MV-4-11 (cell line): ENCODE data around the gene NNMT.
"Not testable (repeated sequence)": the region's sequence is repeated elsewhere in the genome, so short reads cannot be mapped to it uniquely, and the experiment has no call there.

Experiments
- DNase-seq: peaks from one replicate; lab custom pipeline; 2025; lab: John Stamatoyannopoulos, UW

NNMT gene

DNA sequence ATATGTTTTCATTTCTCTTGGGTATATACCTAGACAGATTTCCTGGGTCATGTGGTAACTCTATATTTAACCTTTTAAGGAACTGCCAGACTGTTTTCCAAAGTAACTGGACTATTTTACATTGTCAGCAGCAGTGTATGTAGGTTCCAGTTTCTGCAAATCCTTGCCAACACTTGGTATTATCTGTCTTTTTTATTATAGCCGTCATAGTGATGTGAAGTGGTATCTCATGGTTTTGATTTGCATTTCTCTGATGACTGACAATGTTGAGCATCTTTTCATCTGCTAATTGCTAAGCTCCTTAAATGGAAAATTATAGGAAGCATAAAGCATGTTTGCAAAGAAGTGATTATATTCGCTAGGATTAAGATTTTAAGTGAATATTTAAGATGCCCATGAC lies 13.9 kb downstream of the NNMT start:
- DNase-seq: no peak

DNA sequence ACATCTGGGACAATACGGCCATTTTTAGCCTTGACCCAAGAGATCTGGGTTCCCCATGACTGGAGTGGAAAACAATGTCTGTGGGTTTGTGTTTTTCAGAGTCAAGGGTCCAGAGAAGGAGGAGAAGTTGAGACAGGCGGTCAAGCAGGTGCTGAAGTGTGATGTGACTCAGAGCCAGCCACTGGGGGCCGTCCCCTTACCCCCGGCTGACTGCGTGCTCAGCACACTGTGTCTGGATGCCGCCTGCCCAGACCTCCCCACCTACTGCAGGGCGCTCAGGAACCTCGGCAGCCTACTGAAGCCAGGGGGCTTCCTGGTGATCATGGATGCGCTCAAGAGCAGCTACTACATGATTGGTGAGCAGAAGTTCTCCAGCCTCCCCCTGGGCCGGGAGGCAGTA lies 15.7 kb downstream of the NNMT start:
- no peak for DNase-seq

DNA sequence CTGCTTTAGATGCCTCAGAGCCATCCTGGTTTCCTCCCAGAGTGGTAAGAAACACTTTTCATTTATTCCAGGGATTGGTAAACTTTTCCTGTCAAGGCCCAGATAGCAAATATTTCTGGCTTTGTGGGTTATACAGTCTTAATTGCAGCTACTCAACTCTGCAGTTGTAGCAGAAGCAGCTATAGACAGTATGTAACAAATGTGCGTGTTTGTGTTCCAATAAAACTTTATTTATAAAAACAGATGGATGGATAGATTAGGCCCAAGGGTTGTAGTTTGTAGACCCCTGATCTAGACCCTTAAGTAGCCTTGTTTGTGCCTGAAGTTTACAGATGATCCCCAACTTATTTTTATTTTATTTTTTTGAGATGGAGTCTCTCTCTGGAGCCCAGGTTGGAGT lies 17.9 kb downstream of the NNMT start:
- no peak for DNase-seq

DNA sequence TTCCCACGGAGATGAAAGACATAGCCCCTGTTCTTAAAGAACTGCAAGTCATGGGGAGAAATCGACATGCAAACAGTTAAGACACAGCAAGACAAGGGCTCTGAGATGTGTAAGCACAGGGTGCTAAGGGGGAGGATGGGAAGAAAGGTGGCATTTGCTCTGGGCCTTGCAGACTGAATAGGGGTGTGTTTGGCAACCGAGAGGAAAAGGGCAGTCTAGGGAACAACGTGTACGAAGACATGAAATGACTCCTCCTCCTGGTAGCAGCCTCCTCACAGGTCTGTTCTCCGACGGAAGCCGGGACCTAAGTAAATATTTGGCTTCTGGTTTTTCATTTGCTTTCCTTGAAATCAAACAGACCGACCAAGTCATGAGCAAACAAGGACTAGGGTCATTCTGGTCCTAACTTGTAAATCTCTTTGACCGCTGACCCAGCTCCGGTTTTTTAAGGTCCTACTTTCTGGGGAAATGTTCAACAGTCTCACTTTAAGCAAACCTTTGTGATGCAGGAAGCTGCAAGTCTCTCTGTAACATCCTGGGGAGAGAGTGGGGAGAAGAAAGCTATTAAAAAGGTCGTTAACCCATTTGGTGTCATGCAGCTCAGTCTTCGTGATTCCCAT lies 19.7 kb downstream of the NNMT start:
- no peak for DNase-seq

DNA sequence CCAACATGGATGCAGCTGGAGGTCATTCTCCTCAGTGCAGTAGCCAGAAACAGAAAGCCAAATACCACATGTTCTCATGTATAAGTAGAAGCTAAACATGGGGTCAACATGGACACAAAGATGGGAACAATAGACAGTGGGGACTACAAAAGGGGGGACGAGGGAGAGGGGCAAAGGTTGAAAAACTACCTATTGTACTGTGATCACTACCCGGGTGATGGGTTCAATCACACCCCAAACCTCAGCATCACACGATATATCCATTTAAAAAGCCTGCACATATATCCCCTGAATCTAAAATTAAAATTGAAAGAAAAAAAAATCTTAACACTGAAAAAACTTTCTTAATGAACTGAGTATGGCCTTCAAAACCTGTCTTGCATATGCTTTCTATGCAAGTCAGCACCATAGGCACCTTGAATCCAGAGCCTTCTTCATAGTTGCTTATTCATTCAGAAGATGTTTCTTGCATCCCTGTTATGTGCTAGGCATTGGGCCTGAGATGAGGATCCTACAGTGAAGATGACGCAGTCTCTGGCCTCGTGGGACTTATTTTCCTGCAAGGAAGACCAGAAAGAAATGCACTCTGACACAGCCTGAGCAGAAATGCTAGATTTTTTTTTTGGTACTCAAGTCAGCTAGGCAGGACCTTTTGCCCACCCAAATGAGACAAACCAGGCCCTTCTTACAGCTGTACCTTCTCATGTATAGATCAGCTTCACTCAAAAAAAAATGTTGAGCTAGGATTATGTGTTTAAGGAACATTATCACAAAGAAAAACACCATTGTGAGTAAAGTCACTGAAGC lies 21.0 kb downstream of the NNMT start:
- no peak for DNase-seq

DNA sequence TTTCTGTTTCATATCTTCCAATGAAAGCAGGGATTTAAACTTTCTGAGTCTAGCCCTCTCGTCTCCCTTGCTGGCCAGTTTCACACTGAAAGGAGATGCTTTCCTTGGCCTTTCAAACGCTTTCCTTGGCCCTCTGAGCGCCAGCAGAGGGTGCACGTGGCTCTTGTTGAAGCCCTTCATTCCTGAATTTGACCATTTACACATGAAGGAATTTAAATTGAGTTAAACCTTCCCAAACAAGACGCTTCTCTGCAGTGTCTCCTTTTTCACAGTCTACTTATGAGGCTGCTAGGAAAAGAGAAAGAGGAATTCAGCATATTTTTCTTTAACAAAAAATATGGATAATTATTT lies 21.6 kb downstream of the NNMT start:
- peak; percentile 1 for DNase-seq

DNA sequence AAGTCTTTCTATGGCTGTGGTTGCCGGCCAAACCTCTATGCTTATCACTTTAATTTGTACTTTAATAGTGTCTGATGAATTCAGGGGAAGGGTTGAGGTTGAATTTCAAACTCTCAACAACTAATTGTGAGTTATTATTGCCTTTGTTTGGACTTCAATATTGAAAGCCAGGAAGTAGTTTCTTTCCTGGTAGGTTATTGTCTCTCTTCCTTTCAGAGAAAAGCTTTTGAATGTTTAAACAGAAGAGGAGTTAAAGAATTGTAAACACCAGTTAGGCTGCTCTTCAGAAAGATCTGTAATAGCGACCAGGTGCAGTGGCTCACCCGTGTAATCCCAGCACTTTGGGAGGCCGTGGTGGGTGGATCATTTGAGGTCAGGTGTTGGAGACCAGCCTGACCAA lies 22.2 kb downstream of the NNMT start:
- DNase-seq: no peak

DNA sequence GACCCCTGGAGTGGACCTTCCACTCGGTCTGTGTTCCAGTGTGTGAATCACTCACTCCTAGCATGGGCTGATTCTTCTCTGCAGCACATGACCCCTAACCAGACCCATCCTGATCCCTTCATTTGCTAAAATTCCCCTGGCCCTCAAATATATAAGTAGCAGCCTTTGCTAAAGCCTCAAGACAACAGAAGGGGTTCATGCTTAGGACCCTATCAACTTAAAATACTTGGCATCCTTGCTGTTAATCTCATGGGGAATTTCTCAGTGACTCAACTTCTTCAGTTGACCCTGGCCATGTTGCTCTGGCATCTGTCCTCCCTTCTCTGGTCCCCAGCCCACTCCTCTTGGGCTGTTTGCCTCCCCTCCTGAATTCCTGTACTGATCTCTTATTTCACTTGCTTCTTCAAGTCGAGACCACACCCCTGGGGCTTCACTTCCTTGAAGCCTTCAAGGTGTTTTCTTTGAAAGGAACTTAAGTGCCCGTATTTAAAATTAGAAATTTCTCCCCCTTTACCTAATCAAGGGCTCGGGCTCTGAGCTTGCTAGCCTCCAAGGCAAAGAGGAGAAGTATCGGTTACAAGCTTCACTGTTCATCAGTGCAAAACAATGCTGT lies 23.6 kb downstream of the NNMT start:
- DNase-seq: no peak

DNA sequence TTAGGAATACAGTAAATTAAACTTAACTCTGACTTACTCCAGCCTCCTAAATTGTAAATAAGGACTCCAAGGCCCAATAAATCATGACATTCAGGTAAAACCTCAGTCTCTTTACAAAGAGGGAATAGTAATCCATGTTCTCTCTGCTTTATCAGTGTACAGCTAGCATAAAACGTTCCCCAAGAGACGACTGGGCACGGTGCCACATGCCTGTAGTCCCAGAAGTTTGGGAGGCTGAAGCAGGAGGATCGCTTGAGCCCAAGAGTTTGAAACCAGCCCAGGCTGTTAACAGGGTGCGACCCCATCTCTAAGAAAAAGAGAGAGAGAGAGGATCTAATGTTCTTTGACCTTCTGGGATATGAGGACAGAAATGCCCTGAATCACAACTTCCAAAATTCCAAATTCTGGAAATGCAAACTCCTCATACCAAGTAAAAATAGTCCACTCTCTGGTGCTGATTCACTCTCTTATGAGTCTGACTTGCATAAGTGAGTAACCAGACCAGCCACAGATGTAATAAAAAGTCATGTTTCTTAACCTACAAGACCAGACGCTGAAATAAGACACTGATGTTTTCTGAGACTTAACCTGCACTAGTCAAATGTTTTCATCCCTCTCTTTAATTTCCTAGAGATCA lies 25.5 kb downstream of the NNMT start:
- no peak for DNase-seq

DNA sequence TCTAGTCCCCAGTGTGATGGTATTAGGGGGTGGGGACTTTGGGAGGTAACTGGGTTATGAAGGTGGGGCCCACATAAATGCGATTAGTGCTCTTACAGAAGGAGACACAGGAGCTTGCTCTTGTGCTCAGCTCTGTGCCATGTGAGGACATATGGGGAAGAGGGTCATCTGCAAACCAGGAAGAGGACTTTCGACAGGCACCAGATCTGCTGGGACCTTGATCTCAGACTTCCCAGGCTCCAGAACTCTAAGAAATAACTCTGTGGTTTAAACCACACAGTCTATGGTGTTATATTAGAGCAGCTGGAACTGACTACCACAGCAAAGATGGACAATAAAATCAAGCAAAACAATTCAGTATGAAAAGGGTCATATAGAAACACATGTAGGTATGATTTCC lies 26.7 kb downstream of the NNMT start:
- DNase-seq: peak; percentile 18

DNA sequence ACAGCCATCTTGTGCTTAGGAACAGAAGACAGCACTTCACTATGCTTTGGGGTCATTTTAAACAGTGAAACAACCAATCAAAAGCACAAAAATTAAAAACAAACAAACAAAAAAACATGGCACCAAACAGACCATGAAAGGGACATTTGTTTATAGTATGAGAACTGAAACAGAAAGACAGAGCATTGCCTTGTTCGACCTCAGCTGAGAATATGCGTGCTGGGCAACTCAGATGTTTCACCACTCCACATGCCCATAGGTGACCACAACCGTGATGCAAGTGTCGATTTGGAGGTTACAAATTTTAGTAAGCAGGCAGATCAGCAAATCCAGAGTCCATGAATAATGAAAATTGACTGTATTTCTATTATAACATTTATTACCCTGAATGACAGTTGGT lies 30.0 kb downstream of the NNMT start:
- DNase-seq: peak; percentile 35

DNA sequence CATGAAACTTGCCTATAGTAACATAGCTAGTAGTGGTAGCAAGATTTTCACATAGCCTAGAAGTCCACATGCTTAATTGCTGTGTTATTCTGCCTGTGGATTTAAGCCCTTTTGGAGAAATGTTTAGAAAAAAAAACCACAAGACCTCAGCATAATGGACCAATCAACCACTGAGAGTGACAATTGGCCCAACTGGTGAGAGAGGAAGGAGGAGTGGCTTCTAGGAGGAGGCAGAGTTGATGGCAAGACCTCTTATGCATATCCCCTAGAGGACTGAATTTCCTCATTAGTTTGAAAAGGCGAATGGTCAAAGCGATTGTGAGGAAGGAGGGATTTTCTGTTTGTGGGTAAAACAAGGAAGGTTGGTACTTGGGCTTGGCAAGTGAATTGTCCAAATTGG lies 30.6 kb downstream of the NNMT start:
- peak; percentile 84 for DNase-seq

DNA sequence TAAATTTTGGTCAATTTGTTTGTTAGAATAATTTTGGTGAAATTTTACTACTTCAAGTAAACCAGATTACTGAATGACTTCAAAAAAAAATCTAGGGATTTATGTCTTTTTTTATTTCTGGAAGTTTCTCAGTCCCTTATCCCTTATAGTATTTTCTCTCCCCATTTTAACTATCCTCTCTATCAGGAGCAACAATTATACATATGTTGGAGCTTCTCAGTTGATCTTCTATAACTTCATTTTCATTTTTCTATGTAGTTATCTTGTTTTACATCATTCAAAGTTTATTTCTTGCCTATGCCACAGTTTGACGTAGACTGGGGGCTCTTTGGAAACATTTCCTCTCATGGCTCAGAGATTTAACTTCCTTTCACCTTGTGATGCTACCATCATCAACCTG lies 34.2 kb downstream of the NNMT start:
- no peak for DNase-seq

DNA sequence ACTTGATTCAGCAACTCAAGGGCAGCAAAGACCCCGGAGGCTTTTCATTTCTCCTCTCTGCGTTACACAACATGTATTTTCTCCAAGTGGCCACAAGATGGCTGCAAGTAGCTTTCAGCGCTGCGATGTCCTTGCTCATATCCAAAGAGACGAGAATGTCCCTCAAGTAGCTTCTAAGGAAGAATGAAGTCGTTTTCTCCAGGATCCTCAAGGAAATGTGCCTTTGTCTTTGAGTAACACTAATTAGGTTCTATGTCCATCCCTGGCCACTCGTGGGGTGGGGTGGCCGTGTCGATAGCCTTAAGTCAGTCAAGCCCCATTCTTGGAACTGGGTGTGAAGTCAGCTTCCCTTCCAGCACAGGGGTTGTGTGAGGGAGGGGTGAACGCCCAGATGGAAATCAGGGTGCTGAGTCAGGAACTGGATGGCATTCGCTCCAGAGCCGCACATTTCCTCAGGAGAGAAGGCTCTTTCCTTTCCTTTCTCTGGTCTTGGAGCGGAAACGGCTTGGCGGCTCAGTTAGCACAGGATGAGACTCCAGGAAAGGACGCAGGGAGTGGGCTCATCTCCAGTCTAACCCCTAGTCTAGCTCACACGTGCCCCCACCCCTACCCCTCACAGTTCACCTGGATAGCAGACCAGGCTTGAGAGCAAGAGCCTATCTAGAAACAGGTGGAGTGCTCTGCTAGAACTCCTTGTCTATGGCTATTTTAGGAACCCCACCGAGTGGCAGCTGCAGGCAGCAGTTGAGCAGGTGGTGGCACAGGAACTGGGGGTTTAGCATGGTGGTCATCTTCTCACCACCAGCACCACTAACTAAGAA lies 44.3 kb downstream of the NNMT start:
- peak; percentile 28 for DNase-seq

DNA sequence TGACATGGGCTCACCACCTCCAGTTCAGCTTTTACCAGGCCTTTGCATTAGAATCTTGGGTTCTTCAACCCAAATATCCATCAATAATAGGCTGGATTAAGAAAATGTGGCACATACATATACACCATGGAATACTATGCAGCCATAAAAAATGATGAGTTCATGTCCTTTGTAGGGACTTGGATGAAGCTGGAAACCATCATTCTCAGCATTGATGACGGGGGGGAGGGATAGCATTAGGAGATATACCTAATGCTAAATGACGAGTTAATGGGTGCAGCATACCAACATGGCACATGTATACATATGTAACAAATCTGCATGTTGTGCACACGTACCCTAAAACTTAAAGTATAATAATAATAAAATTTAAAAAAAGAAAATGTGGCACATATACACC lies 45.5 kb downstream of the NNMT start:
- DNase-seq: not testable (repeated sequence)

DNA sequence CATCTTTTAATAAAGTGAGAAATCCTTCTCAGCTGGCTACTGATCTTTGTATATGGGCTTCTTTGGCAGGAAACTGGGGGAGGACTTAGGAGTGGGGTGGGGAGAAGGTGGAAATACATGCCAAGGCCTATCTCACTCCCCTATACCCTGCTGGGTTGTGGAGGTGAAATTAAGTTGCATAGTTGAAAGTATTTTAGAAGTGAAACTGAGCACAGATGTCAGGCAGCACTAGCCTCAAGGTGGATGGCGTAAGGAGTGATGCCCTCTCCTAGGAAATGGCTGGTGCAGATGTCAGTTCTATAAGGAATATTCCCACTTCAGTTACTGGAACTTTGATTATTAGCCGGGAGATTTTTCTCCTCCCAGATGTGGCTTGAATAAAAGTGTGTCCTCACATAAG lies 46.3 kb downstream of the NNMT start:
- no peak for DNase-seq

DNA sequence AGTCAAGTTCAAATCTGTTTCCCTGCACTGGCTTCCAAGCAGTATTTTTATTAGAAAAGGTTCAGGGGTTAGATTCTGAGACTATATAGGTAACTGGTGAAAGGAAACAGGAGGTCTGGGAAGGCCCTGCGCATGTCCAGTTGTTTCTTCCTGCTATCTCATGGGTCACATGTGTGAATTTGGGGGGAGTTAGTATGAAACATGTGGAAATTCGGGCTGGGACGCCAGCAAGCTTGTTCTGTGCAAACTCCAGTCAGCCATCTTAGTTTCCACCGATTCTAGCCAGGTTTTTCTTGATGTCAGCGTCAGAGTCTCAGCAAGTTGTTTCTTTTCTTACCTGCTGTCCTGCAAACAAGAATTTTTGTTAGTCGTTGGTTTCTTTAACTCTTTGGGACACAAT lies 46.8 kb downstream of the NNMT start:
- DNase-seq: no peak

DNA sequence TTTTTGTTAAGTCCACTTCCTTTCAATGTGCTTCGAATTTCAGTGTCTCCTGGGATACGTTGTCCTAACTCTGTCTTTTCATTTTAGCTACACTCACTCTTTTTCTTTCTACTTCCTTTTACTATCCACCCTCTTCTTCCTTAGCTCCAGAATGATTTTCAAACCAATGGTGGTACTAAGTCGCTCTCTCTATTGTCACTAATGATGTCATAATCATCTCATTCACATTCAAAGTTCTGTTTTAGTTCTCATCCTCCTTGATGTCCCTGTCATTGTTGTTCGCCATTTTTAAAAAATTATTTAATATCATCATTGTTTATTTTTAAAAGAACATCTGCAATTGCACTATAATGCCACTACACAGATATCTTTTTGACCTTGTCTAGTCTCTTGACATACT lies 47.3 kb downstream of the NNMT start:
- no peak for DNase-seq

DNA sequence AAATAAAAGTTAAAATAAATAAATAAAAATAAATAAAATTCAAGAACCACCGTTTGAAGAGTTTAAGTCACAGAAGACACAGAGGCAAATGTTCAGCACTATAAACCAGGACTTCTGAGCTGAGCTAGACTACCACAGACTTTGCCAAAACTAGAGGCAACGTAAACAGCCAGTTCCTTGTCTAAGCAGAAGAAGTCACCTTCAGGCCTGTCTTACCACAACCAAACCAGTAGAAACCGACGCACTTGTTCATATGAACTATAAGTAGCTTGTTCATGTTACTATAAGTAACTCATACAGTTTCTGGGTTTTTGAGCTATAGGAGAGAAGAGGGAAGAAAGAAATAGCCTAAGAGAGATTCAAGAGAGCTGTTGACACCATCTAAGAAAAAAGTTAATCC lies 48.3 kb downstream of the NNMT start:
- no peak for DNase-seq

DNA sequence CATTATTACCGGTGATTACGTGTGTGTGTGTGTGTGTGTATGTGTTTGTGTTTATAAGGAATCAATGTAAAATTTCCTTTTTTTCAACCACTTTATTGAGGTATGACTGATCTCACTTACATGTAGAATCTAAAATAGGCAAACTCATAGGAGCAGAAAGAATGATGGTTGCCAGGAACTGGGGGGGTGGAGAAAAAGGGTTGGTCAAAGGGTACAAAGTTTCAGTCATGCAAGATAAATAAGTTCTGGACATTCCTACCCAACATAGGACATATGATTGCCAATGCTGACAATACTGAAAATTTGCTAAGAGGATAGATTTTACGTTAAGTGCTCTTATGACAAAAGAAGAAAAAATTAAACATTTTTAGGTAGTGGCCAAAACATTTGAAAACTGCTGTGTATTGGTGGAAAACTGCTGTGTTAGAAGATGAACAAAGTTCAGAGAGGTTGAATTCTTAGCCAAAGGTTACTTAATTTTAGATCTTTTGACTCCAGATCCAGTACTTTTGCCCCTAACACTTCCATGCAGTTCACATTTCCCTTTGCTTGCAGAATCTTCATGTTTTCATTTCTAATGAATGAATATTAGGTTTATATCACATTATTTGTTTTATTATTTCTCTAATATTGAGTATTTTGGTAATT lies 49.5 kb downstream of the NNMT start:
- DNase-seq: no peak

DNA sequence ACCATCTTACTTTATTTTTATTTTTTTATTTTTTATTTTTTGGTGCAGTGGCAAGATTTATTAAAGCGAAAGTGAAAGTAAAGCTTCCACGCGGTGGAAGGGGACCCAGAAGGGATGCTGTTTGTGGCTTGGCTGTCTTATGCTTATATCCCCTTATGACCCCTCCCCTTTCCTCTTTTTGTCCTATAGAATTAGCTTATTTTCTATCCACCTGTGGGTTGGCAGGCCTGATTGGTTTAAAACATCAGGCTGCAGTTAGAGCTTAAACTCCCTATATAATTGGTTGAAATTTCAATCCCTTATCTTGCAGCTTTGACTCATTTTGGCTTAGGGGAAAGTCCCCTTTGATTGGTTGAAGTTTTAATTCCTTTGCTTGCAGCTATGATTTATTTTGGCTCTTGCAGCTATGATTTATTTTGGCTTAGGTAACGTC lies 50.5 kb downstream of the NNMT start:
- DNase-seq: peak; percentile 13
